Heart left ventricle (tissue), 16 donors: Measurements from ENCODE around the gene CYP26C1. TPM values are rescaled to one million over a fixed set of nuclear protein-coding genes. Genes with fewer than 3 reads are reported as not detected.

Experiments
- ATAC-seq, 4 donors: fragments of 200-7000 bp; cut with Tn5 transposase; one replicate each; pipeline ENCODE4 v1.9.1; 2020 to 2022; ENCODE audit warnings: moderate library complexity in 4 of 4, mild to moderate bottlenecking in 3 of 4, moderate number of reproducible peaks in 1 of 4
- DNase-seq, 5 donors: peaks; one replicate each; pipeline ENCODE4 v3.0.0-alpha.2; 2020
- H3K27ac ChIP-seq, 12 donors: fragments of 200-600 bp; sonication (generic) in 4 of 12; one replicate each; pipeline versions ENCODE4 v1.5.0 to v1.8.0; 2016 to 2022; ENCODE audit warnings: mild to moderate bottlenecking in 2 of 12
- H3K27me3 ChIP-seq, 9 donors: fragments of 200-600 bp; sonication (generic) in 2 of 9; one replicate each; pipeline versions ENCODE4 v1.5.1 to v1.8.0; 2016 to 2022; ENCODE audit warnings: mild to moderate bottlenecking in 3 of 9
- H3K36me3 ChIP-seq, 9 donors: fragments of 200-600 bp; sonication (generic) in 2 of 9; one replicate each; pipeline versions ENCODE4 v1.5.0 to v1.8.0; 2018 to 2022; ENCODE audit warnings: mild to moderate bottlenecking in 2 of 9
- H3K4me1 ChIP-seq, 12 donors: fragments of 200-600 bp; sonication (generic) in 4 of 12; one replicate each; pipeline versions ENCODE4 v1.5.0 to v1.8.0; 2016 to 2022; ENCODE audit warnings: mild to moderate bottlenecking in 3 of 12
- H3K4me3 ChIP-seq, 12 donors: fragments of 200-600 bp; sonication (generic) in 4 of 12; one replicate each; pipeline versions ENCODE4 v1.5.0 to v1.8.0; 2017 to 2022; ENCODE audit warnings: mild to moderate bottlenecking in 9 of 12, moderate library complexity in 4 of 12
- H3K9me3 ChIP-seq, 12 donors: fragments of 200-600 bp; sonication (generic) in 4 of 12; one replicate each; pipeline versions ENCODE4 v1.5.0 to v1.8.0; 2016 to 2022; ENCODE audit warnings: mild to moderate bottlenecking in 1 of 12
- POLR2A ChIP-seq, 2 donors: fragments of 450-650 bp; IDR thresholded peaks; one replicate each; pipeline ENCODE4 v1.6.1; 2017; ENCODE audit warnings: antibody characterized with exemption in 2 of 2, mild to moderate bottlenecking in 2 of 2, moderate library complexity in 2 of 2
- WGBS, 4 donors: extraction: QIAGEN DNeasy Blood & Tissue Kit in 2 of 4; methylation state at CpG; one replicate each; pipeline versions ENCODE4 v1.1.5 to v1.1.7; 2013 to 2018; 5-methylcytosine and 5-hydroxymethylcytosine counted together
- intact Hi-C, 10 donors: fragments of 100-400 bp; cut with DNase I; formaldehyde crosslinking; loops; one replicate each; pipeline versions ENCODE4 v1.11.1 to v1.14.2; 2022
- polyA plus RNA-seq, 2 donors: library from polyadenylated mRNA; stranded (reverse); fragments of 200-250 nt; gene quantifications; one replicate each; pipeline ENCODE4 v1.2.3, GENCODE V29; 2013
- total RNA-seq, 9 donors: library from RNA; depleted of rRNA in 2 of 9; stranded (reverse); fragments of >200 nt in 2 of 9; fragmentation: NEBNext Ultra II Directional in 3 of 9; extraction: Animal tissue kit (Norgen Biotek cat#: 25700) in 3 of 9; gene quantifications; one replicate each; pipeline versions ENCODE4 v1.1.0 to v1.2.4, GENCODE V29; 2016 to 2023
- TF ChIP-seq, protein P1 (sequence below), 12 donors: fragments of 200-600 bp; sonication (generic) in 4 of 12; IDR thresholded peaks; one replicate each; pipeline versions ENCODE4 v1.5.0 to v1.8.0; 2018 to 2022; ENCODE audit warnings: antibody characterized with exemption in 12 of 12, mild to moderate bottlenecking in 5 of 12
- donor health status: ischemic (EF 13 %, LVEDD 7.1; RV severe dilation, severe dysfunction).
- donor health status: healthy with polysubstance abuse.
- donor health status: DM: no; HTN: yes; CAD: no.
- donor health status: DM: no; HTN: no; CAD: no.
- donor health status: ischemic (EF 25% LVEDD 6.9; RV normal size, moderate dysfunction).
- donor health status: ischemic (EF 25% LVEDD 5.7; RV mildly dilated, moderate dysfunction).
- donor health status: healthy.
- donor health status: DM: yes; HTN: yes; CAD: no.
- donor health status: ischemic (EF 35%, LVEDD 5.7; RV mildly dilated, moderate dysfunction).
- donor health status: nonischemic (EF 11% LVEDD 7.7; RV severe dilation, severe dysfunction).
- donor health status: DM: yes; HTN: yes; CAD: no.
- donor health status: PGD.
- donor health status: ischemic (EF 29% LVEDD 5.4; RV normal size, mild dysfunction).
- donor health status: nonischemic (EF 23%, LVEDD 6.1; RV moderate dilation, normal function).

Gene CYP26C1
- total and polyA plus RNA-seq, 11 donors: 0.07 TPM; not detected in 10

DNA sequence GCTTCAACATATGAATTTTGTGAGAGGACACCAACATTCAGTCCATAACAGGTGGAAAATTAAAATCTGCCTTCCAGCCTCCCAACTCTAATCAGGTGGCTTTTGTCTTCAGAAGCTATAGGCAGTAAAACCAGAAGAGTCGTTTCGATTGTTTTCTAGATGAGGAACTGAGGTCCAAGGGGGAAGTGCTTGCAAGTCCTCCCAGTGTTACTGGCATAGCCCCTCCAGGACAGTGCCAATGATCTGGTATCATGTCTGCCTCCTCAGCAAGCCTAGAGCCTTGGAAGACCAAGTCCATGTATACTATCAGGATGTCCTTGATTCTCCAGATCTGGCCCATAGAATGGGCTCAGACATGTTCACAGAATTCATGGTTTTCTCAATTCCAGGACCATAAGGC lies 30.0 kb downstream of the CYP26C1 start:
- Histone ChIP-seq H3K4me1 (no peaks in the 10 kb centered on the region), H3K36me3 (no peaks in the 10 kb centered on the region), H3K9me3 (no peaks in the 10 kb centered on the region), H3K27ac (no peak overlapping the region), H3K4me3 (no peak overlapping the region), H3K27me3 (peaks cover 0 to 5% (median 0%) of the 10 kb centered on the region in 9 donors)
- DNase-seq: no peak
- intact Hi-C loops: no loop called here
- no peak for ATAC-seq
- TF ChIP-seq POLR2A (IDR thresholded peaks at IDR 0.05): no peak
- TF ChIP-seq, protein P1, sequence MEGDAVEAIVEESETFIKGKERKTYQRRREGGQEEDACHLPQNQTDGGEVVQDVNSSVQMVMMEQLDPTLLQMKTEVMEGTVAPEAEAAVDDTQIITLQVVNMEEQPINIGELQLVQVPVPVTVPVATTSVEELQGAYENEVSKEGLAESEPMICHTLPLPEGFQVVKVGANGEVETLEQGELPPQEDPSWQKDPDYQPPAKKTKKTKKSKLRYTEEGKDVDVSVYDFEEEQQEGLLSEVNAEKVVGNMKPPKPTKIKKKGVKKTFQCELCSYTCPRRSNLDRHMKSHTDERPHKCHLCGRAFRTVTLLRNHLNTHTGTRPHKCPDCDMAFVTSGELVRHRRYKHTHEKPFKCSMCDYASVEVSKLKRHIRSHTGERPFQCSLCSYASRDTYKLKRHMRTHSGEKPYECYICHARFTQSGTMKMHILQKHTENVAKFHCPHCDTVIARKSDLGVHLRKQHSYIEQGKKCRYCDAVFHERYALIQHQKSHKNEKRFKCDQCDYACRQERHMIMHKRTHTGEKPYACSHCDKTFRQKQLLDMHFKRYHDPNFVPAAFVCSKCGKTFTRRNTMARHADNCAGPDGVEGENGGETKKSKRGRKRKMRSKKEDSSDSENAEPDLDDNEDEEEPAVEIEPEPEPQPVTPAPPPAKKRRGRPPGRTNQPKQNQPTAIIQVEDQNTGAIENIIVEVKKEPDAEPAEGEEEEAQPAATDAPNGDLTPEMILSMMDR (IDR thresholded peaks at IDR 0.05): no peak
- 63 to 89% (median 86%) methylated on average over 2 of the region's 2 CpGs for WGBS, 4 donors

DNA sequence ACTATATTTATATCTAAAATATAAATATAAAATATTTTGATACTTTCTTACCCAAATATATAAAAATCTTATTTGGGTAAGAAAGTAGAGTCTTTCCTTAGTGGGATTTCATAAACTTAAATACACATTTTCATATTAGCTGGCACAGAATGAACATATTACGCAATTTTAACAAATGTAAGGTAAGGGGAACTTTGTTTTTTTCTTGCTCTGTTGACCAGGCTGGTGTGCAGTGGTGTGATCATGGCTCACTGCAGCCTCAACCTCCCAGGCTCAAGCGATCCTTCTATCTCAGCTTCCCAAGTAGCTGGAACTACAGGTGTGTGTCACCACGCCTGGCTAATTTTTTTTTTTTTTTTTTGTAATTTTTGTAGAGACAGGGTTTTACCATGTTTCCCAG lies 31.4 kb downstream of the CYP26C1 start:
- DNase-seq: no peak
- TF ChIP-seq, protein P1 (IDR thresholded peaks at IDR 0.05): no peak
- no peak for TF ChIP-seq POLR2A (IDR thresholded peaks at IDR 0.05)
- no peak overlapping the region for H3K27ac ChIP-seq
- ATAC-seq: no peak
- 94 to 96% (median 95%) methylated on average over 3 of the region's 3 CpGs for WGBS, 4 donors
- H3K36me3 ChIP-seq: no peaks in the 10 kb centered on the region
- H3K27me3 ChIP-seq: peaks cover 0 to 5% (median 0%) of the 10 kb centered on the region in 9 donors
- no peak overlapping the region for H3K4me3 ChIP-seq
- intact Hi-C loops: no loop called here
- H3K9me3 ChIP-seq: no peaks in the 10 kb centered on the region
- no peaks in the 10 kb centered on the region for H3K4me1 ChIP-seq

DNA sequence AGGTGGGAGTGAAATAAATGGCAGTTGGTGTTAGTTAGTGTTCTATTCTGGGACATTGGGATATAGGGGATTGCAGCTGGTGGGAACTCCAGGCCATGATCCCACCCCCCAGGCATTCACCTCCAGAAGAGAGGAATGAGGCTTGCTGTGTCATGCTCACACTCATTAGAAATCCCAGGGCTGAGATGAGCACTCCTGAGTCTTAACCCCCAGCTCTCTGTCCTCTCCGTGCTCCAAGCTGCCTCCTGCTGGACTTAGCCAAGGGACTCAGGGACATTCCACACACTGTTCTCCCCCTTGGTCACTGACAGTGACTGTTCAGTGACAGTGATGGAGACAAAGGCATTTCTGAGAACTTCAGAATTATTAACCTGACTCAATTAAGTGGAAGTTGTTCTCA lies 34.6 kb downstream of the CYP26C1 start:
- Histone ChIP-seq H3K27me3 (peaks cover 0 to 2% (median 0%) of the 10 kb centered on the region in 9 donors), H3K27ac (no peak overlapping the region), H3K4me1 (no peaks in the 10 kb centered on the region), H3K4me3 (no peak overlapping the region), H3K9me3 (no peaks in the 10 kb centered on the region), H3K36me3 (no peaks in the 10 kb centered on the region)
- TF ChIP-seq, protein P1 (IDR thresholded peaks at IDR 0.05): no peak
- TF ChIP-seq POLR2A (IDR thresholded peaks at IDR 0.05): no peak
- intact Hi-C loops: no loop called here
- WGBS, 4 donors: 29 to 69% (median 36%) methylated on average over 1 of the region's 1 CpG
- ATAC-seq (no peak), DNase-seq (no peak)

DNA sequence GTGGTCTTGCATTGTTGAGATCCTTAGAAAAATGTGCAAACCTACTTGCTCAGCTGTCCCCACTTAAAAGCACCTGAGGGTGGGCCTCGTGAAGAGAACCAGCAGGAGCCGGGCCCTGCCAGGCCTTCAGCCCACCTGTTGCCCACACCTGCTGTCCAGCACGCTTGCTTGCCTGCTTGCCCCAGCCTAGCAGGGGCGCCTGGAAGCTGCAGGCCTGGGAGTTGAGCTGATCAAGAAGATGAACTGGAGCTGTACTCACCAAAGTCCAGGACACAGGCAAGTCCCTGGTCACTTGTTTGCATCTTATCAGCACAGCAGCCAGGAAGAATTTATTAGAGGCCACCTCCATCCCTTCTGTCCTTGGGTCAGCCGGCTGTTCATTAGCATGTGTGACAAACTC lies 36.3 kb downstream of the CYP26C1 start:
- ATAC-seq (no peak), DNase-seq (no peak)
- Histone ChIP-seq H3K4me3 (no peak overlapping the region), H3K36me3 (no peaks in the 10 kb centered on the region), H3K27me3 (peaks cover 0 to 2% (median 0%) of the 10 kb centered on the region in 9 donors), H3K4me1 (no peaks in the 10 kb centered on the region), H3K27ac (no peak overlapping the region), H3K9me3 (no peaks in the 10 kb centered on the region)
- TF ChIP-seq POLR2A (IDR thresholded peaks at IDR 0.05): no peak
- TF ChIP-seq, protein P1 (IDR thresholded peaks at IDR 0.05): no peak
- WGBS, 4 donors: 63 to 78% (median 74%) methylated on average over 4 to 5 of the region's 5 CpGs
- intact Hi-C loops: no loop called here
